SH-SY5Y (cell line): Measurements from ENCODE around the gene PTCD2.

ENCODE experiments used
- GATA2 ChIP-seq: IDR thresholded peaks from 2 replicates; pipeline ENCODE4 v1.6.1; 2011; ENCODE audit warnings: mild to moderate bottlenecking, low read depth, low read length
- GATA3 ChIP-seq: IDR thresholded peaks from 2 replicates; pipeline ENCODE4 v1.6.1; 2011; ENCODE audit warnings: low read depth, mild to moderate bottlenecking, low read length, moderate library complexity

- no peak for TF ChIP-seq GATA2
- no peak for TF ChIP-seq GATA3
These were observed 33.4 kb upstream of the PTCD2 start for GRCh38 chr5:72286798-72287197.
